OCI-M2 (cell line): ENCODE data around the gene FCER2.

Source experiments
- DNase-seq: peaks from one replicate; lab custom pipeline; 2025; ENCODE audit not compliant: unreplicated experiment; lab: John Stamatoyannopoulos, UW

The FCER2 gene

DNA sequence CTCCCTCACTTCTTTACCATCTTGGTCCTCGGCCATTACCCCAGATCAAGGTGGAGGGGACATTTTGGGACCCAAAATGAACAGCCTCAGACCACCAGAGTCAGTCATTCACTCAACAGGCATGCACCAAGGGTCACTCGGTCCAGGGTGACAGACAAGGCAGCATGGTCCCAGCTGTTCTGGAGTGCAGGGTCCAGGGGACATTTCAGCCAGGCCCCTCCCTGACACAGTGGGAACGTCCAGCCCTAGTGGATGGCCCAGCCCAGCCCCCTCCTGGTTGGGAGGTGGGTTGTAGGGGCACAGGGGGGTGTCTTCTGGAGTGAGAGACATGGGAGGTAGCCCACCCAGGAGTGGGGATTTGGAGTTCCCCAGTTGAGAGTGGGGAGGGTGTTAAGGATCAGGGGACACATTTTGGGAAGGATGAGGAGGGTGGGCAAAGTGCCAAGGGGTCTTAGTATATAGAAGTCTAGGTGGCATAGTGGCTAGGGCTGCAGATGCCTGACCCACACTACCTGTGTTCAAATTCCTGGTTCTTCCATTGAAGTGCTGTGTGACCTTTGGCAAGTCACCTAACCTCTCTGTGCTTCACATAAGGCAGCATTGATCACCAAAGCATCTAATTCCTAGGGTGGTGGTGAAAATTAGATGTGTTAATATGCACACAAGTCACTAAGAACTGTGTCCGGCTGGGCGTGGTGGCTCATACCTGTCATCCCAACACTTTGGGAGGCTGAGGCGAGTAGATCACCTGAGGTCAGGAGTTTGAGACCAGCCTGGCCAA lies 2.5 kb upstream of the FCER2 start:
- DNase-seq, result no peak

GRCh38 chr19:7703332-7703731 lies 1.4 kb upstream of the FCER2 start:
- DNase-seq, result no peak

DNA sequence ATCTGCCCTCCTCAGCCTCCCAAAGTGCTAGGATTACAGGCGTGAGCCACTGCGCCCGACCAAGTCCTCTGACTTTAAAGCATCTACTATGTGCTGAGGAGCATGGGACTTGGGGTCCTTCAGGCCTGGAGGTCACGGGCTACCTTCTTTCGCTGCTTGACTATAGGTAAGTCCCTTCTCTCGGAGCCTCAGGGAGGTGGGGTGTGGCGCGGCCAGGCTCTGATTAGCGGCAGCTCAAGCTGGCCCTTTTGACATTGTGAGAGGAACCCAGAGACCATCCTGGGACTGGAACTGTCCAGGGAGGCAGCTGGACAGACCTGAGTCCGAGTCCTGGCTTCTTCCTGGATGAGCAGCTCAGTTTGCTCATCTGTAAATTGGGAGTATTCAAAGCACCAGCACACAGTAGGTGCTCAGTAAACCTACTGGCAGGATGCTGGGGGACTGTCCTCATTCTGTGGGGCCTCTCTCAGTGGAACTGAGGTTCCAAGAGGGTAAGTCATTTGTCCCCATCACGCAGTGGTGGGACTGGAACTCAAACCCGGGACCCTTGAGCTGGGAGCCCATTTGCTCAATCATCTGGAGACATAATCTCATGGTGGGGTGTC lies 780 bp downstream of the FCER2 start:
- no peak for DNase-seq

- DNase-seq, result no peak
Observed at GRCh38 chr19:7699417-7700401, 2.2 kb downstream of the FCER2 start.

DNA sequence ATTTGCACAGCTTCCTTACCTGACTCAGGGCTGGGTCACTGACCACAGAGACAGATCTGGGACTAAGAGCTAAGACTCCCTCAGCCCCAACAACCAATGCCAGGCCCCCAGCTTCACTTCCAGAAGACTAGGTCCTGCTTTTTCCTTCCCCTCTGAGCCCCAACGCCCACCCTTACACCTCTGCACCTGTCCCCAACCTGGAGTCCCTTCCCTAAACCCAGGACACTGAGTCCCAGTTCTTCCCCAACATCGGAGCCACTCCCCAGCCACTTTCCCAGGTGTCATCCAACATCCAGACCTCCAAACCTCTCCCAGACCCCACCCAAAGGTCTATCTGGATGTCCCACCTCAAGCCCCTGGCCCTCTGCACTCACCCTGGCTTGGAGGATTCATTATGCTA lies 2.9 kb downstream of the FCER2 start:
- no peak for DNase-seq

DNA sequence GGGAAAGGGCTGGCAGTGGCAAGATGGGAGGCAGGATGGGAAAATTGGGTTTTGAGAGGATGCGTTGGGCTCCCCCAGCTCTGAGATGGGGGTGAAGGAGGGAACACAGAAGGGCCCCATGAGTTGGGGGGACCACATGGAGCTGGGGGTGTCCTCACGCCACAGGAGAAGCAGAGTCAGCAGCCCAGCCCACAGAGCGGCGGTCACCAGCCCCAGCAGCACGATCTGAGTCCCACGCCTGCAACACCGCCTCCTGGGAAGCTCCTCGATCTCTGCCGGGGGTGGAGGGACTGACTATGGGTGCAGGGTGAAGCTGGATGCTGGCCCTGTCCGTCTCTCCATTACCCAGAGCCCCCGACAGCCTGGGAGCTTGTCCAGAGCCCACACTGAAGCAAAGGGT lies 3.3 kb downstream of the FCER2 start:
- DNase-seq, result no peak

- no peak for DNase-seq
Observed at GRCh38 chr19:7697721-7698287, 4.1 kb downstream of the FCER2 start.

DNA sequence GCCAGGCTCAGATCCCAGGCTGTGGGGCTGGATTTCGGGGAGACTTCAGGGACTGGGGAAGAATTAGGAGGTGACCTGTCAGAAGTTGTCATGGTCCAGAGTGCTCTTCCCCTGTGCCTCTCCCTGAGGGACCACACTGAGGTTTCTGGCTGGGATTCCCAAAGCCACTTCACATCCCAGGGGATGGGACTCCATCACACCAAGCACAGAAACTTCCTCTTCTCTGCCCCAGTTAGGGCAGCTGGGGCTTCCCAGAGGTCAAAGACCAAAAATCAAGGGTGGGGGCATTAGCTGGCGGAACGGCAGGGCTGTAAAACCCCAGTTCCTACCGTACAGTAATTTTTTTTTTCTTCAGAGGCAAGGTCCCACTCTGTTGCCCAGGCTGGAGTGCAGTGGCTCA lies 7.4 kb downstream of the FCER2 start:
- no peak for DNase-seq

GRCh38 chr19:7692417-7693088 lies 9.4 kb downstream of the FCER2 start:
- no peak for DNase-seq

DNA sequence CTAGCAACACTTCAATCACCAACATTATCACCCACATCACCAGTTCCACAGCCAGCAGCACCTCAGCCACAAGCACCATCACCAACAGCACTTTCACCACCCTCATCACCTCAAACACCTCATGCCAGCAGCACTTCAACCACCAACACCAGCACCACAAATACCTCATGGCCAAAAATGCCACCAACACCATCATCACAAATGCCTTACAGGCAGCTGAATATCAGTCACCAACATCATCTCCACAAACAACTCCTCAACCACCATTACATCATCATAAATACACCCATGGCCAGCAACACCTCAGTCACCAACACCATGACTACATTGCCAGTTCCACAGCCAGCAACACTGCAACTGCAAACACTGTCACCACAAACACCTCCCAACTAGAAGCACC lies 10.4 kb downstream of the FCER2 start:
- DNase-seq, result no peak

DNA sequence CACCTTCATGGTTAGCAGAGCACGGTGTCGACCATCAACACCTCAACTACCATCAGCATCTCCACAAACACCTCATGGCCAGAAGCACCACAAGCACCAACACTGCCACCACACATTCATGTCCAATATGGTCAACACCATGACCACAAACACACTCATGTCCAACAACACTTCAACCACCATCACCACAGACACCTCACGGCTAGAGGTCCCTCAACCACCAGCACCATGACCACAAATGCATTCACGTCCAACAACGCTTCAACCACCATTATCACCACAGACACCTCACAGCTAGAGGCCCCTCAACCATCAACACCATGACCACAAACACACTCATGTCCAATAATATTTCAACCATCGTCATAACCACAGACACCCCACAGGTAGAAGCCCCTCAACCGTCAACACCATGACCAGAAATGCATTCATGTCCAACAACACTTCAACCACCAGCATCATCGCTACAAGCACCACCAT lies 11.1 kb downstream of the FCER2 start:
- DNase-seq, result no peak

DNA sequence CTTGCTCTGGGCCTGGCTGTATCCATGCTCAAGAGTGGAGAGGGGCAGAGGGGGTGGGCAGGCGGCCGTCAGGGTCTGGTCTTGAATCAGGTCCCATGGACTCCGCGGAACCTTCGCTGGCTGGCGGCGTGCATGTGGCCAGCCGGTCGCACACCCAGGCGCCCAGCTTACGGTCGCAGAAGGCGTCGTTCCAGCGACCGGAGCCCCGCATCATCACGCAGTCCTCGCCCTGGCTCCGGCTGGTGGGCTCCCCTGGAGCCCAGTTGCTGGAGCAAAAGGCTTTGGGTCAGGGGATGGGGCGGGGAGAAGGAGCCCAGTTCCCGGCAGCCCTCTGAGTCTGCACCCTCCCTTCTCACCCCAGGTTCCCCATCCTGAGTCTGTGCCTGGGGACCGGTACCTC lies 12.8 kb downstream of the FCER2 start:
- DNase-seq, result no peak

DNA sequence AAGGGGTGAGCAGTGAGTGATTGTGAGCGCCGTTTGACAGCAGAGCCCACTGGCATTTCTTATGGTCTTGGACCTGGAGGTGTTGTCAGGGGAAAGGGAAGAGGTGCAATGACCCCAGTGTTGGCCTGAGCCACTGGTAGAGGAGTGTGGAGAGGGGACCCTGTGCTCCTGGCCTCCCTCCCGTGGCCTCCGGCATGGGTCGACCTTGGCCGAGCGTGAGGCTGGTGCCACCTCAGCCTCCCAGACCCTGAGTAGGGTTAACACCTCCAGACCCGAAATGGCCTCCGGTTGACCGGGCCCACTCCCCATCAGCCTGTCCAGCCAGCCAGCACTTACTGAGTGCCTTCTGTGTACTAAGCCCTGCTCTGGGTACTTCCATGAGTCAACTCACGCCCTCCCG lies 14.8 kb downstream of the FCER2 start:
- no peak for DNase-seq

- no peak for DNase-seq
Observed at GRCh38 chr19:7685546-7686445, 16.1 kb downstream of the FCER2 start.

DNA sequence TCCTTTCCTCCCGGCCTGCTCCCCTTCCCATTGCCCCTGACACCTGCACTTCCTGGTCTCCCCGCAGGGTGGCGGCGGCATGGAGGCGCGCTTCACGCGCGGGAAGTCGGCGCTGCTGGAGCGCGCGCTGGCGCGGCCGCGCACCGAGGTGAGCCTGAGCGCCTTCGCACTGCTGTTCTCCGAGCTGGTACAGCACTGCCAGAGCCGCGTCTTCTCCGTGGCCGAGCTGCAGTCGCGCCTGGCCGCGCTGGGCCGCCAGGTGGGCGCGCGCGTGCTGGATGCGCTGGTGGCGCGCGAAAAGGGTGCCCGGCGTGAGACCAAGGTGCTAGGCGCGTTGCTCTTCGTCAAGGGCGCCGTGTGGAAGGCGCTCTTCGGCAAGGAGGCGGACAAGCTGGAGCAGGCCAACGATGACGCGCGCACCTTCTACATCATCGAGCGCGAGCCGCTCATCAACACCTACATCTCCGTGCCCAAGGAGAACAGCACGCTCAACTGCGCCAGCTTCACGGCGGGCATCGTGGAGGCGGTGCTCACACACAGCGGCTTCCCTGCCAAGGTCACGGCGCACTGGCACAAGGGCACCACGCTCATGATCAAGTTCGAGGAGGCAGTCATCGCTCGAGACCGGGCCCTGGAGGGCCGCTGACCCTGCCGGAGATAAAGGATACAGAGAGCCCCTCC lies 19.6 kb downstream of the FCER2 start:
- no peak for DNase-seq

GRCh38 chr19:7681340-7682174 lies 20.4 kb downstream of the FCER2 start:
- no peak for DNase-seq

DNA sequence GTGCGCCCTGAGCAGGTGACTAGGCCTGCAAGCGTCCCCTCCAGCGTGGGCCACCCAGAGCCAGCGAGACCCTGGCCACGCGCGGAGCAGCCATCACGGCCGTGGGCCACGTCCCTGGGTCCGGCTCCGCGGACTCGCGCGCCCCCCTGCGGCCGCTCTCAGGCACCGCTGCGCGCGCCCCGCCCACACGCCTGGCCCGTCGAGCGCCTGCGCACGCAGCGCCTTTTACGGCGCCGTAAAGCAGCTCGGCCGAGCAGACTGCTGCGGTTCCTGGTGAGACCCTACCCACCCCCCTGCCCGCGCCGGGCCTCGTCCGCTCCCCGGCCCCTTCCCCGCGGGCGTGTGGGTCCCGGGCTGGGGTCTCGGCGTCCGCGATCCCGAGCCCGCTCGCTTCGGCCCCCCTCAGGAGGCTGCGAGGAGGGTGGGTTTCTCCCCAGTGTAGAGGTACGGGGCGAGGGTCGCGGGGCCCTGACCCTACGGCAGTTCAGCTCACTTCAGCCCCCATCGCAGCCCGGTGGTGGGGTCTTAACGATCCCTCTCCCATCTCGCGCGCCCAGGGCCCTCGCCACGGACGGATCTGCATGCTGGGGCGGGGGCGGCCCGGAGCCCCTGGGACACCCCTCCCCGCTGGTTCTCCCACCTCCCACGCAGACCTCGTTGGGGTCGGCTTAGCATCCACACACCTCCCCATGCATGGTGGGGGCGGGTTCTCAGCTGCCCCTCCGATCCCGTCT lies 21.2 kb downstream of the FCER2 start, which contains the start of gene TRAPPC5:
TSS of gene TRAPPC5 (plus strand) at position 228 of the 734 bp plus-strand sequence. CDS start 1,421 bp downstream, outside the sequence.
- peak; percentile 21 for DNase-seq
